Inflammatory macrophage (primary cell): Measurements from ENCODE around the gene CFAP141.
"Not testable (repeated sequence)": the region's sequence is repeated elsewhere in the genome, so short reads cannot be mapped to it uniquely, and the experiment has no call there.

Experiments
- DNase-seq, 2 donors: peaks; one replicate each; pipeline ENCODE4 v3.0.0-alpha.2; 2020 to 2022

The CFAP141 gene

DNA sequence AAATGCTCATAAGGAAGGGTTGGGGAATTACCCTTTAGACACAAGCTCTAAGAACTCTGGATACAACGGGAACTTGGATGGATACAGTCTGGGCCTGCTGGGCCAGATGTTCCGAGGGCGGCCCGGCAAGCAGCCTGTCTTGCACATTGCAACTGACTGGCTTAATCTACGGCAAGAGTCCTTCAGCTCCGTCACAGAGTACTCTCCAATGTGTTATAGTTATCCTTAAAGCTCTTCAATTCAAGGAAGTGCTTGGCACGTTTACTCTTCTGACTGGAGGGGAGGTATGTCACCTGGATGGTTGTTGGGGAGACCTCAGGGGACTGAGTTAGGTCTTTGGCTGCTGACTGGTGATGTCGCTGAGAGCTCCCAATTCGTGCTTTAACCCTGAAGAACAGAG lies 1.1 kb upstream of the CFAP141 start:
- no peak for DNase-seq

DNA sequence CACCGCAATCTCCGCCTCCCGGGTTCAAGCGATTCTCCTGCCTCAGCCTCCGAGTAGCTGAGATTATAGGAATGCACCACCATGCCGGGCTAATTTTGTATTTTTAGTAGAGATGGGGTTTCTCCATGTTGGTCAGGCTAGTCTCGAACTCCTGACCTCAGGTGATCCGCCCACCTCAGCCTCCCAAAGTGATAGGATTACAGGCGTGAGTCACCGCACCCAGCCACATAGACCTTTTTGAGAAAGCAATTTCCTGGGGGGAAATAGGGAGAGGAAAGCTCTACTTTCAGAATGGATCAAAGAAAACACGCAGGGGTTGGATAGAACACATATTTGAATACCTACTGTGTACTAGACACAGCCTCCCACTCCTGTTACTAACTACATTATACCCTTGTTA lies 355 bp downstream of the CFAP141 start:
- not testable (repeated sequence) for DNase-seq

DNA sequence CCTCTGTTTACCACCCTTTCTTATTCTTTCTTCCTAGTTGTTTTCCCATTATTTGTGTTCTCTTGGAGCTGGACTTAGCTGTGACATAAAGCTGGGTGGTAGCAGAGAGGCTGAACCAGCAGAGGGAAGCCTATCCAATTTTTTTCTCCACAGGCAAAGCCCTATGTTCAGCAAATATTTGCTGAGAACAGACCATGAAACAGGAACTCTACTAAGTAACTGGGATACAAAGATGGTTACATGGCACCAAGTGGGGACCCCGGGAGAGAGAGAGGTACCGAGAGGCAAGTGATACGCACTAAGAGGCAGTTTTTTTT lies 6.6 kb downstream of the CFAP141 start:
- no peak for DNase-seq

DNA sequence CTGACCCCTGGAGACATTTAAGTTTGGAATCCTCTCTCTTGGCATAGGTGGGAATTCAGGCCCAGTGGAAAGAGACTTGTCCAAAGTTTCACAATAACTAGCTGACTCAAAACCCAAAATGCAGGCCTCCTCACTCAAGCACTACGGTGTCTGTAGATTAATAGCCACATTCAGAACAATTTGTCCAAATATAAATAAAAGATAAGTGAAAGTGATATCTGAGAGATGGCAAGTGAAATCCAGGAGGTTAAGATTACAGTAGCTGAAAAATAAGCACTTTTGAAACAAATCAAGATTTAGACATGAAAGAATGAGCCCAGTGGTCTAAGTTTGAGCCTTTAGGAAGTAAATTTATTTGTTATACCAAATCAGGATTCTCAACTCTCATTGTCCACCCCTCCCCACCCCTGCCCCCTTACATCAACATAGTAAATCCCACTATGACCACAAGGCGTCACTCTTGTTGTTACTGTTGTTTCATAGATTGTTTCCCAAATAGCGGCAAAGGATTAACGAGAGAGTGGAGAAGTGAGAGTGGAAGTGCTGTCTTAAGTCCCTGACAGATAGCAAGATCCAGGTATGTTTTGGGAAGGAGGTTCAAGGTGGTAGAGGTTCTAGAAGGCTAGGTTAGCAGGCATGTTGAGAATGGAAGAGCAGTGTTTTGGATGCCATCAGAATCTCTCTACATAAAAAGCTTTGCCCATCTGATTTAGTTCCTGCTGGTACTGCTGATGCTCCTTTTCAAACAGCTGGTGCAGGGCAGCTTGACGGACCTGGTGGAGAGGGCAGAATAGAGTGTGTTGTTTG lies 7.2 kb downstream of the CFAP141 start:
- peak; percentile 54 to 67 for DNase-seq

DNA sequence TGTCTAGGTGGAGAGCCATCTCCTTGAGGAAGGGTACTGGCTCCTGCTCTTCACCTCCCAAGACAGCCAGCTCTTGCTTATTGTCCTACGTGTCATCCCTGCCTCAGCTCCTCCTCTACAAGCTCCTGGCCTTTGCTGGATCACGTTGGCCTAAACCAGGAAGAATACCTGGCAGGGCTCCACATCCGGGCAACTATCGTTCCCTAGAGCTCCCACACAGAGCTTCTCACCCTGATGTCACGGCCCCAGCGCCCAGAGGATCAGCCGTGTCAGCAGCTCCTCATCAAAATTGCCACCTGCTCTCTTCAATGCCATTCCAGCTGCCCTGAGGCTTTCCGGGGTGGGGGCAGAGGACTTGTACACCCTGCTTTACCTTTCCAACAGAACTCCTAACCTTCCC lies 12.3 kb downstream of the CFAP141 start:
- no peak for DNase-seq

DNA sequence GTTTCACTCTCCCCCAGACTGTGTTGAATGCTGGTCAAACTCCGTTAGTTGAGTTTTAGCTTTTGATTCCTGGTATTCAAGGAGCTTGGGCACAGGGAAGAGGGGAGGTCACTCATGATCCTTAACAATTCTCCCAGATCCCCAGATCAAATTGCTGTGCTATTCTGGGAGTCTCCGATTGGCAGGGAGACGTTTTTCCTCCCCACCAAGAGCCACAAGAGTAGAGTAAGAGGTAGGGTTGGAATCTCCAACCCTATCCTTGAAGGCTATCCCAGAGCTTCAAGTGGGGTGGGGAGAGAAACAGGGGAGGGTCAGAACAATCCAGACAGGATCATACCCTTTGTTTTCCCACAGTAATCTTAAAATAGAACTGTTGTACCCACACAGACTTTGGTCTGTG lies 13.7 kb downstream of the CFAP141 start:
- DNase-seq, result no peak

DNA sequence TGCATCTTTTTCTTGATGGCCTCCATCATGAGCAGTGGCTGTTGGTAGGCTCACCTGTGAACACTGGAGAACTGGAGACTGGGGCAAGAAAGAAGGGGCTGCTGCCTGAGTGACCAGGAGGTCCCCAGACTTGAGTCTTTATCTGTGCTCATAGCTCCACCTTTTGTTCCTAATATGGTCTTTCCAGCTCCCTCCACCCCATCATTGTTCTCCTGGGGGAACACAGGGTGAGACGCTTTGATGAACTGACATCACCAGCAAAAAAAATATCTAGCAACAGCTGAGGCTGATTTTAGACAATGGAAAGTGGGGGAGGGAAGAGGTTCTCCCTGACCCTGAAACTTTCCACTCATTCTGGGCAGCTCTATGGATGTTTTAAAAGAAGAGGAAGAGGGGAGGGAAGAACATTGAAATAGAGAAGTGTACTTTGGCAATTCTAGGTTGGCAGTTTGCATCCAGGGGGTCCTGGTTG lies 14.1 kb downstream of the CFAP141 start, which contains the start of gene TPM3:
TSS of gene TPM3 (minus strand) at position 111 of the 472 bp plus-strand sequence. CDS start at position 29, 82 bp downstream.
- DNase-seq, result peak; percentile 12 to 53

DNA sequence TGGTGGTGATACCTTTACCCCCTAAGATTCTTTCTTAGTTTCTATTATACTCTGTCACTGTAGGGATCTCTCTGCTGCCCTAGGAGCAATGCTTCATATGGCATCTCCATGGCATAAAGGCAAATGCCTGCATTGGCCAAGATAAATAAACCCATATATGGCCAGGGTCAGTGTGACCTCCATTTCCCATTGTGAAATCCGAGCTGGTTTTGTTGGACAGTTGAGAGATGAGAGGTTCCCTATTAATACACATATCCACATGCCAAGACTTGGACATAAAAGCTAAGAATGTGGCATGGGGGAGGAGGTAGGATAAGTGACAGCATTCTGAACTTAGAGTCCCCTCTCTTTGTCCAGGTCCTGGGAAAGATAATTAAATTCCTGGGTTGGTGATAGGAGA lies 15.6 kb downstream of the CFAP141 start:
- DNase-seq, result peak; percentile 32 to 57

DNA sequence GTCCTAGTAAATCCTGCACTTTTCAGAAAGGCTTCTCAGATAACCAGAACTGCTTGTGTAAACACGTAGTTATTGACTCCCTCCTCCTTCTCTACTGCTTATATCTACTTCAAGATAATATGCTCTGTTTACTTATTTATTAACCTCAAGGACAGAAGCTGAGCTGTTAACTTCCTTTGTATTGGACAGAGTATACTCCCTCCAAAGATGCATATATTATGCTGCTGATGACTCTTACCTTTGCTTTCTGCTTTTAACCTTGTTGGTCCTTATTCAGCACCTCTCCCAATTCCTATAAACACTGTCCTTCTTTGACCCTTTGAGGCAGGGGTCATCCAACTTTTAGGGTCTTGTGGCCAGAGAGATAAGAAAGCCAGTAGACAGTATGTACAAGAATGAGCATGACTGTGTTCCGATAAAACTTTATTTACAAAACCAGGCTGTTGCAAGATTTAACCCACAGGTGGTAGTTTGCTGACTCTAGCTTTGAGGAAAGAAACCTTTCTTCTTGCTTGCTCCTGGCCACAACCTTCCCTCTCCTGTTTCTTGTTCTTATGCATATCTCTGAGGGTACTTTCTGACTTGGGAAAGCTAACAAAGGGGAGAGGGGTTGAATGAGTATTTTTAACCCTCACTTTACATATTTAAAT lies 19.2 kb downstream of the CFAP141 start:
- no peak for DNase-seq

DNA sequence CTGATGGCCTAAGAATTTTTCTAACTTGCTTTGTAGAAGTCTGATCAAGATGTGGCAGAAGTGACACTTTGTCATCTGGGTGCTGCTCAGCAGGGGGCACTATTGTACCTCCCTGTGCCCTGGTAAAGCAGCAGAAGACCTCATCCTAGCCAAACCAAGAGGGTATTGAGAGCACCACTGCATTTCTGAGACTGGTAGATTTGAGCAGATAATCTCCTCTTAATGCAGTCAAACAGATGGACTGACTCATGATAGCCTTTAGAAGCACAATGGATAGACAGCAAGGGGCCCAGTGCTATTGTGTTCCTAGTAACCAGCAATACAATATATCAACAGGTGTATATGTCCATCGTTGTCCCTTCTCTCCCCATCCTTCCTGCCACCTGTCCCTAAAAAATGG lies 20.0 kb downstream of the CFAP141 start:
- DNase-seq, result peak; percentile 80 to 82

DNA sequence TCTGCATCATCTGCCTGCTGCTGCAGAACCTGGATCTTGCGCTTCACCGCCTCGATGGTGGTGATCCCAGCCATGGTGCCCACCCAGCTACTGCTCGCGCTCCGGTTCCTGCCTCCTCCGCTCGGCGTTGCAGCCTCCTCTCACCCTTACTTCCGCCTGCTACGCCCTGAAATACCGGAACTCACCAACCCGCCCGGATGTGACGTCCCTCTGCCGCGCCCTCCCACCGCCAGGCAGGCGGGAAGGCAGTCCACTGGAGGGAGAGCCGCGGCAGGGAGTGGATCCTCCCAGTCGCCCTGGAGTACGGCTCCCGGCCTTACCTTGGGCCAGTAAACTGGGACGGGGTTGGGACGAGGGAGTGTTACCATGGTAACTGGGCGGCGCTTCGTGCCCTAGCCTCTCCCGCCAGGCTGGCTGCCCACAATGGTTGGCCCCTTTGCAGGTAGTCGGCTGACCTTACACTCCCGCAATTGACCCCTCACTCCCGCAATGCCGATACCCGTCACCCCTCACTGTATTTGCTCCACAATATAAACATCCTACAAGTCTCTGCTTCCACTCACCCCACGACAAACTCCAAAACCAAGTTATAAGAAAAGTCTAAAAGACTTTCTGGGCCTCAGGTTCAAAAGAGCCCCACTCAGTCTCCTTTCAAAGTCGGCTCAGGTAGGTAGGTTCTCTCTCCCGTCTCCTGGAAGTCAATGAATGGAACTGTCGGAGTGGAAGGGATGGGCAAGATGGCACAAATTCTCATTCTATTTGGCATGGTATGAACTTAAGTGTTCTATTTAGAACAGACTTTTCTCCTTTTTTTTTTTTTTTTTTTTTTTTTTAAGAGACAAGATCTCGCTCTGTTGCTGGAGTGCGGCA lies 22.9 kb downstream of the CFAP141 start:
- peak; percentile 97 for DNase-seq

DNA sequence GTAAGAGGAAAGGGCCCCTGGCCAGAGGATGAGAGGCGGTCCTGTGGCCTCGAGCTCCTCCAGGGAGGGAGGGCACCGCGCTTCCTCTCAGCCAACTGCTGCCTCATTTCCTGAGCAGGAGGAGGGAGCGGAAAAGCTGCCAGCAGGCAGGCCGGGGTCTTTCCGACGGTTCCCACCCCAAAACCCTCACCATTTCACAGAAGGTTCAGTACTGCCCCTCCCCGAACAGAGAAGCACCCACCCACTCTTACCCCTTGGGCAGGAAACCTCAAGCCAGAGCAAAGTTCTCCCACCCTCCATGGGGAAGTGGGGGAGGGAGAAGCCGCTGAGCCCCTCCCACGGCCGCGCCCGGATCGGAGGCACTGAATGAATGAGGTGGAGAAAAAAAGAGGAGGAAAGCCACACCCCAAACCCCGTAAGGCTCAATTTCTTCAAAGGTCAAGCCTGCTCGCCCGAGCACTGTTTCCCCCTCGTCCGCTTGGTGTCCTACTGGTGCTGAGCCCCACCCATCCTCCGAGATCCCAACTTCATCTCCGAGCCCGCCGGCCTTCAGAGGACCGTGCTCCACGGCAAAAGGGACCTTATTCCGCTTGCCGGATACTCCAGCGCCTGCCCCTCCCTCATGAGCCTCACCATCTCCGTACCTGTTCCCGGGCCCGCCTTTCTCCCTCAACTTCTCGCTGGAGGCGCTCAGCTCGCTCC lies 23.6 kb downstream of the CFAP141 start:
- DNase-seq, result peak; percentile 97 to 99

DNA sequence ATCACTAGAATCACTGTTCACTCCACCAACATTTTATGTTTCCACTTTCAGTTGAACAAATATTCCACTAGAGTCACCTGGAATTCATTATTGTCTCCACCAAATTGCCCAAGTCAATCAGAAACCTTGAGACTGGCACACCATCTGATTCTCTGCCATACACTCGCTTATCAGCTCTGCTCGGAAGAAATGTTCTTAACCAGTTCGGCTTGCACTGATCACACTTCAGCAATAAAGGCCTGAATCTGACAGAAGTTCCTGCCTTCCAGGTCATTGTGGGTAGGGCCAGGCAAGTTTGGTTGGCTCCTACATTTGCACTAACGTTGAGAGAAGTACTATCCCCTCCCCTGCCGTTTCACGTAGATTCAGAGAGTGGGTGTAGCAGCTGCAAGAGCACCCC lies 24.2 kb downstream of the CFAP141 start:
- DNase-seq, result no peak

DNA sequence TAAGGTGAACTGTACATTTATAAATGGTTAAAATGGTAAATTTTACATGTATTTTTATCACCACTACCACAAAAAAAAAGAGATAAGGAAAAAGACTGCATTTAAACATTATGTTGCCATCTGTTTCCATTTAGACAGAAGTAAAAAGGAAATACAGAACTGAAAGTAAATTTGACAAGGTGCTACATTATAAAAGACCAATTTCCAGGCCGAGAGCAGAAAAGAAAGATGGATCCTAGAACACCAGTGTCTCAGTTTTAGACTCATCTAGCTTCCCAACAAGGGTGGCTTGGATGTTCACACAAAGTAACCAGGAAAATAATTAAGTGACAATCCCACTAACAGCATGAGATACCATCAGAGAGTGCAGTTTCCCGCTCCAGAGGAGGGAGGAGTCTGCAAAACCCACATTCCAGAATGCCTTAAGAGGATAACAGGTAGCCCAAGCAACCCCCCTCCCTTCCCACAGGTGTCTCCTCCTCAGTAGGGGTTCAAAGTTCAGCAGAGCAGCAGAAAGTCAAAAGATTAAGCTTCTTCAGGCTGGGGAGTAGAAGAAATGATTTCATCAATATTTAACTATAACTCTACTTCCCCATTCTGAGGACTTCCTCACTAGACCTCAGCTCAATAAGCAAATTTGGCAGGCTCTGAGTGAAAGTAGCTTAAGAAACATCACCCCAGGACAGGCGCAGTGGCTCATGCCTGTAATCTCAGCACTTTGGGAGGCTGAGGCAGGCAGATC lies 26.0 kb downstream of the CFAP141 start:
- peak; percentile 84 to 86 for DNase-seq

DNA sequence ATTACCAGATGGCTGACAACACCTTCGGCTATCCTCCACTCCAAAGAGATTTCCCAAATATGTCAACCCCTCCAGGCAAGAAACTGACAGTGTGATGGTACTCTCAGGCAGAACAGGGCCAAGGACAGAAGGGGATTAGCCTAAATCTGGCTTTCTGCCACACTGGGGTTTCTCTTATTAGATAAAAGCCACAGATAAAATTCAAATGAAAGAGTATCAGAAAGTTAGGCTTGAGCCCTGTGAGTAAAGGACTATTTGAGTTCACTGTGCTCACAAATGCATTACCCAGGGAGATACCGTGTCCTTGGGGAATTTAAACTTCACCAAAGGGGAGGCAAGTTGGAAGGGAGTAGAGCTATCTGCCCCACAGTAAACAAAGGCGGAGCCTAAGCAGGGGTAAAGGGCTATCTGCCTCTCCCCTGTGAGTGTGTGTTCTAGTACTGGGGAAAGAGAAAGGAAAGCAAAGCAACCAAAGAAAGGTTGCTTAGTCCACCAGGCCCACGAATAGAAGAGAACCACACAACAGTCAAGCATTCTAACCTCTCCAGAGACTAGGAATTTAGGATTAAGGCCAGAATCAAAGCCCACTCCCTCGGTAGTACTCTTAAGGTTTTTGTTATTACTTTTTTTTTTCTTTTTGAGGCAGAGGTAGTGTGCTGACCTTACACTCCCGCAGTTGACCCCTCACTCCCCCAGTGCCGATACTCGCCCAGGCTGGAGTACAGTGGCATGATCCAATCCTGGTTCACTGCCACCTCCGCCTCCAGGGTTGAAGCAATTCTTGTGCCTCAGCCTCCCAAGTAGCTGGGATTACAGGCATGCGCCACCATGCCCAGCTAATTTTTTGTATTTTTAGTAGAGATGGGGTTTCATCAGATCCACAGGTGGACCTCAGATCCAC lies 27.0 kb downstream of the CFAP141 start:
- no peak for DNase-seq

DNA sequence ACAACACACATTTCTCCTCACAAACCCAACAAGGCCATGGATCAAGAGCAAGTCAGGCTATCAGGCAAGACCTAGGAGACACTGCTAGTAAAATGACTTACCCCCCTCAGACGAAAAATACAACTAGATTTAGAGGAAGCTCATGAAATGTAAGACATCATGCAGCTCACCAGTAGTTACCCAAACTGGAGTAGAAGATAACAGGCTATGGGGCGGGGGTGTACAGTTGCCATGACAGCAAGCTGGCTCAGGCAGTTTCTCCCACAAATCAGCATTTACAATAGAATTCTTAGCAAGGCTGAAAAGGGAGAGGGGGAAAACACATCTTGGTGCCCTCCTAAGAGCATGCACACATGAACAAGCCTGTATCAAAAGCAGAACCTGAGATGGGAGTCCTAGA lies 28.1 kb downstream of the CFAP141 start:
- DNase-seq, result peak; percentile 40 to 65

DNA sequence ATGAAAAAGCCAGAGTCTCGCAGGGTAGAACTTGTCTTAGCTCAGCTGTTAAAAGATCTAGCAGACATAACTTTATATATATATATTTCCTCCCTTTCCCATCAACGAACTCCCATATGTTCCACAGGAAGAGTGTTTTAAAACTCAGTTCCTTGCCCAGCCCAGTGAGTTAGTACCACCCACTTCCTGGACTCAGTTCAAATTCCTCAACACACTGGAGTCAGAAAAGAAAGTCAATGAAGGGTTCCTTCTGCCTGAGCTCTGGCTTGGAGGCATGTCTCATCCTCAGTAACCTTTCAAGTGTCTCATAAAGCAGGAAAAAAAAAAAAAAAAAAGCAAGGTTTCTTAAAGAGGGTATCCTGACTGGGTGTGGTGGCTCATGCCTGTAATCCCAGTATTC lies 29.8 kb downstream of the CFAP141 start:
- DNase-seq, result peak; percentile 29 to 49

DNA sequence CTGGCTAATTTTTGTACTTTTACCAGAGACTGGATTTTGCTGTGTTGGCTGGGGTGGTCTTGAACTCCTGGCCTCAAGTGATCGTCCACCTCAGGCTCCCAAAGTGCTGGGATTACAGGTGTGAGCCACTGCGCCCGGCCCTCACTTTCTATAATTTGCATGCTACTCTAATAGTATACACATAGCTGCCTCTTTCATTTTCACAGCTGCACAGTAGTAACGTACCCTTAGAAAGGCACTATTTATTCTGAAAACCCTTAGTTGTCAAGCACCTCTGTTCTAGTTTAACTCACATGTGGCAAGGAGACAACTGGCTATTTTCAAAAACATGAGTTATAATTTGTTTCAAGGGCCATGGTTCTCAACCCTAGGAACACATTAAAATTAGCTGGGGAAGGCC lies 31.5 kb downstream of the CFAP141 start:
- no peak for DNase-seq

DNA sequence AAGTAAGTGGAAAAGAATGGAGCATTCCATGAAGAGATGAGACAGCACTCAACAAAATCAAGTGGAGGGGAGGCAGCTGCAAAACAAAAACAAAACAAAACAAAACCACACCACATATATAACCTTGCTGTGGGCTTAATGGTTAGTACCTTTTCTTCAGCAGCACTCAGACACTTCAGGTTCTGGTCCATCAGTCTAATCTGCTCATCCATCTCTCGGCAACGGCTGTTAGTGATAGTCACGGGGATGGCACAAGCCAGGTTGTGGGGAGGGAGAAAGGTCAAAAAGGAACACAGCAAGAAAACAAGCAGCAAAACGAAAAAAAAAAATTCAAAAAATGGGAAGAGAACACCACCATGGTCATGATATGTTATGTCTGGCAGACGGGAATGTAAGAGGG lies 34.3 kb downstream of the CFAP141 start:
- DNase-seq, result no peak

DNA sequence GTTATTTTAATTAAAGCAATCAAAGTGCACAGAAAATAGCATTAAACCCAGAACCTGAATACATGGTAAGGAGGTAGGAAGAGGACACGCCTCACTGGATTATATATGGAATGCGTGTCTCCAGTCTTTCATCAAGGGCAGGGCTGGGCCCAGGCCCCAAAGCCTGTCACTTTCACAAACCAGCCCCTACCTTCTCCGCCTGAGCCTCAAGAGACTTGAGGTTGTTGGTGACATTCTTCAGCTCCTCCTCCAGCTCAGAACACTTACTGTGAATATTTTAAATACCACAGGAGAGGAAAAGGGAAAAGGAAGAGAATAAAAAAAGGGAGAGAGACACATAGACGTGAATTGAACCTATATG lies 34.9 kb downstream of the CFAP141 start:
- no peak for DNase-seq
